HepG2 (cell line): ENCODE measurements around the gene PARP14. TPM values are rescaled to one million over a fixed set of nuclear protein-coding genes. Genes with fewer than 3 reads are reported as not detected.

Source experiments
- ASH2L ChIP-seq: fragments of 300-600, 200-600 bp; sonication (generic); IDR thresholded peaks from 2 replicates; pipeline ENCODE4 v1.7.0; 2017; ENCODE audit warnings: low read depth, mild to moderate bottlenecking, moderate library complexity, mixed read lengths, low read length; ENCODE audit not compliant: insufficient read length
- JDP2 ChIP-seq: sonication (generic); formaldehyde crosslinking; IDR thresholded peaks from 2 replicates; pipeline ENCODE4 v1.8.1; 2022; ENCODE audit warnings: missing genetic modification reagents, borderline replicate concordance
- MYNN ChIP-seq: sonication (generic); formaldehyde crosslinking; IDR thresholded peaks from 2 replicates; pipeline ENCODE4 v1.4.0; 2020; ENCODE audit warnings: mild to moderate bottlenecking, low read depth, missing genetic modification reagents
- NFIC ChIP-seq: IDR thresholded peaks from 2 replicates; pipeline ENCODE4 v1.6.1; 2012; ENCODE audit warnings: mild to moderate bottlenecking, low read length, inconsistent platforms
- POLR2AphosphoS5 ChIP-seq: IDR thresholded peaks from 2 replicates; pipeline ENCODE4 v1.6.1; 2012; ENCODE audit warnings: low read depth, low read length
- ZNF124 ChIP-seq: sonication (generic); formaldehyde crosslinking; IDR thresholded peaks from 2 replicates; pipeline ENCODE4 v1.4.0; 2020; ENCODE audit warnings: missing genetic modification reagents
- ZNF274 ChIP-seq: sonication (generic); formaldehyde crosslinking; IDR thresholded peaks from 2 replicates; pipeline ENCODE4 v1.5.1; 2020; ENCODE audit warnings: mild to moderate bottlenecking, missing genetic modification reagents
- ZNF317 ChIP-seq: sonication (generic); formaldehyde crosslinking; IDR thresholded peaks from 2 replicates; pipeline ENCODE4 v1.5.0; 2020; ENCODE audit warnings: mild to moderate bottlenecking, missing genetic modification reagents
- ZNF44 ChIP-seq: sonication (generic); formaldehyde crosslinking; IDR thresholded peaks from 2 replicates; pipeline ENCODE4 v1.5.1; 2020; ENCODE audit warnings: mild to moderate bottlenecking, missing genetic modification reagents
- ZNF629 ChIP-seq: sonication (generic); formaldehyde crosslinking; conservative IDR thresholded peaks from 2 replicates; pipeline ENCODE4 v1.5.0; 2020; ENCODE audit warnings: missing genetic modification reagents
- polyA plus RNA-seq, 8 experiments: library from polyadenylated mRNA; depleted of rRNA in 3 of 8; stranded (reverse) in 7 of 8; unstranded in 1 of 8; fragments of >200 nt; fragmentation: Illumina TruSeq in 4 of 8; extraction: Trizol in 4 of 8; gene quantifications; 2 replicates each; pipeline versions ENCODE4 v1.2.1 to v1.2.3, GENCODE V29; 2011 to 2016; ENCODE audit warnings: low read depth in 4 of 8, missing spikeins in 1 of 8, mixed read lengths in 1 of 8; ENCODE audit not compliant: insufficient read depth in 1 of 8
- total RNA-seq, 5 experiments: library from RNA; depleted of rRNA; stranded (reverse); fragments of >200 nt; fragmentation: Illumina TruSeq; extraction: Trizol; gene quantifications; 2 replicates each; pipeline ENCODE4 v1.2.3, GENCODE V29; 2016; ENCODE audit warnings: low read depth in 1 of 5
- TF ChIP-seq, protein P1 (sequence below): sonication (generic); formaldehyde crosslinking; IDR thresholded peaks from 2 replicates; pipeline ENCODE4 v1.4.0; 2020; ENCODE audit warnings: mild to moderate bottlenecking, missing genetic modification reagents
- TF ChIP-seq, protein P2 (sequence below): IDR thresholded peaks from 2 replicates; pipeline ENCODE4 v1.6.1; 2016; ENCODE audit warnings: low read depth, borderline replicate concordance
- TF ChIP-seq, protein P3 (sequence below): sonication (generic); formaldehyde crosslinking; IDR thresholded peaks from 2 replicates; pipeline ENCODE4 v1.5.0; 2020; ENCODE audit warnings: mild to moderate bottlenecking, missing genetic modification reagents, borderline replicate concordance
- TF ChIP-seq, protein P4 (sequence below): sonication (generic); formaldehyde crosslinking; IDR thresholded peaks from 2 replicates; pipeline ENCODE4 v1.4.0; 2020; ENCODE audit warnings: mild to moderate bottlenecking, low read depth, missing genetic modification reagents
- TF ChIP-seq, protein P5 (sequence below): sonication (generic); formaldehyde crosslinking; IDR thresholded peaks from 2 replicates; pipeline ENCODE4 v1.4.0; 2020; ENCODE audit warnings: missing genetic modification reagents, mild to moderate bottlenecking, borderline replicate concordance

The PARP14 gene
- total and polyA plus RNA-seq, 2 of the 13 experiments (the other 11 are each of a cell fraction or from before 2014, with no cell fraction given): 9.0 to 19.1 TPM

DNA sequence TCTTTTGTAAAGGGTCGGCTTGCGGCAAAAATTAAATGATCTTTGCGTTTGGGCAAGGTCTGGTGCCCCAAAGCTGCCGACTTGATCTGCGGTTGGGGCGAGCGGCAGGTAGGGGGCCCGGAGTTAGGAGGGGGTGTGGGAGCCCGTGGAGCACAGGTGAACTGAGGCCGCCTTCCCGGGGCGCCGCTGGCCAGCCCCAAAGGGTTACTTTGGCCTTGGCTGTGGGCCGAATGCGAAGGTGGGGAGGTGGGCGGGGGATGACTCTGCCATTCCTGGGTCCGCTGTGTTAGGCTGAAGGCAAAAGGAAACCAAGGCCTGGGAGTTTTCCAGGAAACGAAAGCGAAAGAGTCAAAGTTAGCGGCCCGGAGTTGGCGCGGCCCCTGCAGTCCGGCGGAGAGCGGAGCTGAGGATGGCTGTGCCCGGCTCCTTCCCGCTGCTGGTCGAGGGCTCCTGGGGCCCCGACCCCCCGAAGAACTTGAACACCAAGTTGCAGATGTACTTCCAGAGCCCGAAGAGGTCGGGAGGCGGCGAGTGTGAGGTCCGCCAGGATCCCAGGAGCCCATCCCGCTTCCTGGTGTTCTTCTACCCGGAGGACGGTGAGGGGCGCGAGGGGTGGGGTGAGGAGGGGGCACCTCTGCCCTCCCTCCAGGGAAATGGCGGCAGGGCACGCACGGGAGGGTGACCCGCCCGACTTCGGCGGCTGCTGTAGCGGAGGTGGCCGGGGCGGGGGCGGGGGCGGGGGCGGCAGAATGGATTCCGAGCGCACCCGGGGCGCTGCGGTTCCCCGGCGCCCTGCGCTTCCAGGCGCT lies at the start of gene PARP14 (continued):
- TF ChIP-seq POLR2AphosphoS5: peak; percentile 22; the same call in 1 of the 2 replicates
- TF ChIP-seq ZNF124 (CRISPR knock-in tag): no peak
- TF ChIP-seq, protein P1, sequence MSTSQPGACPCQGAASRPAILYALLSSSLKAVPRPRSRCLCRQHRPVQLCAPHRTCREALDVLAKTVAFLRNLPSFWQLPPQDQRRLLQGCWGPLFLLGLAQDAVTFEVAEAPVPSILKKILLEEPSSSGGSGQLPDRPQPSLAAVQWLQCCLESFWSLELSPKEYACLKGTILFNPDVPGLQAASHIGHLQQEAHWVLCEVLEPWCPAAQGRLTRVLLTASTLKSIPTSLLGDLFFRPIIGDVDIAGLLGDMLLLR: peak; percentile 31; the same call in 1 of the 2 replicates
- TF ChIP-seq NFIC: no peak
- no peak for TF ChIP-seq ZNF274 (CRISPR knock-in tag)
- TF ChIP-seq, protein P2, sequence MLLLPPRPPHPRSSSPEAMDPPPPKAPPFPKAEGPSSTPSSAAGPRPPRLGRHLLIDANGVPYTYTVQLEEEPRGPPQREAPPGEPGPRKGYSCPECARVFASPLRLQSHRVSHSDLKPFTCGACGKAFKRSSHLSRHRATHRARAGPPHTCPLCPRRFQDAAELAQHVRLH (CRISPR knock-in tag): no peak
- TF ChIP-seq JDP2 (CRISPR knock-in tag): no peak
- no peak for TF ChIP-seq MYNN
- TF ChIP-seq, protein P3, sequence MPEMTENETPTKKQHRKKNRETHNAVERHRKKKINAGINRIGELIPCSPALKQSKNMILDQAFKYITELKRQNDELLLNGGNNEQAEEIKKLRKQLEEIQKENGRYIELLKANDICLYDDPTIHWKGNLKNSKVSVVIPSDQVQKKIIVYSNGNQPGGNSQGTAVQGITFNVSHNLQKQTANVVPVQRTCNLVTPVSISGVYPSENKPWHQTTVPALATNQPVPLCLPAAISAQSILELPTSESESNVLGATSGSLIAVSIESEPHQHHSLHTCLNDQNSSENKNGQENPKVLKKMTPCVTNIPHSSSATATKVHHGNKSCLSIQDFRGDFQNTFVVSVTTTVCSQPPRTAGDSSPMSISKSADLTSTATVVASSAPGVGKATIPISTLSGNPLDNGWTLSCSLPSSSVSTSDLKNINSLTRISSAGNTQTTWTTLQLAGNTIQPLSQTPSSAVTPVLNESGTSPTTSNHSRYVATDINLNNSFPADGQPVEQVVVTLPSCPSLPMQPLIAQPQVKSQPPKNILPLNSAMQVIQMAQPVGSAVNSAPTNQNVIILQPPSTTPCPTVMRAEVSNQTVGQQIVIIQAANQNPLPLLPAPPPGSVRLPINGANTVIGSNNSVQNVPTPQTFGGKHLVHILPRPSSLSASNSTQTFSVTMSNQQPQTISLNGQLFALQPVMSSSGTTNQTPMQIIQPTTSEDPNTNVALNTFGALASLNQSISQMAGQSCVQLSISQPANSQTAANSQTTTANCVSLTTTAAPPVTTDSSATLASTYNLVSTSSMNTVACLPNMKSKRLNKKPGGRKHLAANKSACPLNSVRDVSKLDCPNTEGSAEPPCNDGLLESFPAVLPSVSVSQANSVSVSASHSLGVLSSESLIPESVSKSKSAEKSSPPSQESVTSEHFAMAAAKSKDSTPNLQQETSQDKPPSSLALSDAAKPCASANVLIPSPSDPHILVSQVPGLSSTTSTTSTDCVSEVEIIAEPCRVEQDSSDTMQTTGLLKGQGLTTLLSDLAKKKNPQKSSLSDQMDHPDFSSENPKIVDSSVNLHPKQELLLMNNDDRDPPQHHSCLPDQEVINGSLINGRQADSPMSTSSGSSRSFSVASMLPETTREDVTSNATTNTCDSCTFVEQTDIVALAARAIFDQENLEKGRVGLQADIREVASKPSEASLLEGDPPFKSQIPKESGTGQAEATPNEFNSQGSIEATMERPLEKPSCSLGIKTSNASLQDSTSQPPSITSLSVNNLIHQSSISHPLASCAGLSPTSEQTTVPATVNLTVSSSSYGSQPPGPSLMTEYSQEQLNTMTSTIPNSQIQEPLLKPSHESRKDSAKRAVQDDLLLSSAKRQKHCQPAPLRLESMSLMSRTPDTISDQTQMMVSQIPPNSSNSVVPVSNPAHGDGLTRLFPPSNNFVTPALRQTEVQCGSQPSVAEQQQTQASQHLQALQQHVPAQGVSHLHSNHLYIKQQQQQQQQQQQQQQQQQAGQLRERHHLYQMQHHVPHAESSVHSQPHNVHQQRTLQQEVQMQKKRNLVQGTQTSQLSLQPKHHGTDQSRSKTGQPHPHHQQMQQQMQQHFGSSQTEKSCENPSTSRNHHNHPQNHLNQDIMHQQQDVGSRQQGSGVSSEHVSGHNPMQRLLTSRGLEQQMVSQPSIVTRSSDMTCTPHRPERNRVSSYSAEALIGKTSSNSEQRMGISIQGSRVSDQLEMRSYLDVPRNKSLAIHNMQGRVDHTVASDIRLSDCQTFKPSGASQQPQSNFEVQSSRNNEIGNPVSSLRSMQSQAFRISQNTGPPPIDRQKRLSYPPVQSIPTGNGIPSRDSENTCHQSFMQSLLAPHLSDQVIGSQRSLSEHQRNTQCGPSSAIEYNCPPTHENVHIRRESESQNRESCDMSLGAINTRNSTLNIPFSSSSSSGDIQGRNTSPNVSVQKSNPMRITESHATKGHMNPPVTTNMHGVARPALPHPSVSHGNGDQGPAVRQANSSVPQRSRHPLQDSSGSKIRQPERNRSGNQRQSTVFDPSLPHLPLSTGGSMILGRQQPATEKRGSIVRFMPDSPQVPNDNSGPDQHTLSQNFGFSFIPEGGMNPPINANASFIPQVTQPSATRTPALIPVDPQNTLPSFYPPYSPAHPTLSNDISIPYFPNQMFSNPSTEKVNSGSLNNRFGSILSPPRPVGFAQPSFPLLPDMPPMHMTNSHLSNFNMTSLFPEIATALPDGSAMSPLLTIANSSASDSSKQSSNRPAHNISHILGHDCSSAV: no peak
- TF ChIP-seq ASH2L: peak; percentile 90
- TF ChIP-seq ZNF317 (CRISPR knock-in tag): 0 out of 2 replicates have a peak, but pooled peaks have one; percentile 25
- TF ChIP-seq, protein P4, sequence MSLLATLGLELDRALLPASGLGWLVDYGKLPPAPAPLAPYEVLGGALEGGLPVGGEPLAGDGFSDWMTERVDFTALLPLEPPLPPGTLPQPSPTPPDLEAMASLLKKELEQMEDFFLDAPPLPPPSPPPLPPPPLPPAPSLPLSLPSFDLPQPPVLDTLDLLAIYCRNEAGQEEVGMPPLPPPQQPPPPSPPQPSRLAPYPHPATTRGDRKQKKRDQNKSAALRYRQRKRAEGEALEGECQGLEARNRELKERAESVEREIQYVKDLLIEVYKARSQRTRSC (CRISPR knock-in tag): no peak
- no peak for TF ChIP-seq ZNF44 (CRISPR knock-in tag)
- TF ChIP-seq, protein P5, sequence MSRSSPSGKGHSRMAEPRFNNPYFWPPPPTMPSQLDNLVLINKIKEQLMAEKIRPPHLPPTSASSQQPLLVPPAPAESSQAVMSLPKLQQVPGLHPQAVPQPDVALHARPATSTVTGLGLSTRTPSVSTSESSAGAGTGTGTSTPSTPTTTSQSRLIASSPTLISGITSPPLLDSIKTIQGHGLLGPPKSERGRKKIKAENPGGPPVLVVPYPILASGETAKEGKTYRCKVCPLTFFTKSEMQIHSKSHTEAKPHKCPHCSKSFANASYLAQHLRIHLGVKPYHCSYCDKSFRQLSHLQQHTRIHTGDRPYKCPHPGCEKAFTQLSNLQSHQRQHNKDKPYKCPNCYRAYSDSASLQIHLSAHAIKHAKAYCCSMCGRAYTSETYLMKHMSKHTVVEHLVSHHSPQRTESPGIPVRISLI (CRISPR knock-in tag): no peak
- TF ChIP-seq ZNF629 (CRISPR knock-in tag): no peak
